ENCODE measurements around the gene GSTM5. TPM values are rescaled to one million over a fixed set of nuclear protein-coding genes. Genes with fewer than 3 reads are reported as not detected.
"Not testable (repeated sequence)": the region's sequence is repeated elsewhere in the genome, so short reads cannot be mapped to it uniquely, and the experiment has no call there.

The GSTM5 gene
- total RNA-seq (2022) (not detected in 2 replicates), Bru-seq, nascent RNA (not detected), BruChase-seq, experiment 1, labeled RNA remaining after a 6-hour chase (not detected), BruChase-seq, experiment 2, labeled RNA remaining after a 2-hour chase (not detected)
- long read RNA-seq: 0 reads

- H3K36me3 Mint-ChIP-seq (ENCODE audit: insufficient read depth, unreplicated experiment); H3K27ac Mint-ChIP-seq (ENCODE audit: low read depth, unreplicated experiment); H3K4me1 Mint-ChIP-seq (ENCODE audit: insufficient read depth, unreplicated experiment); H3K27me3 Mint-ChIP-seq (ENCODE audit: insufficient read depth, unreplicated experiment); intact Hi-C loops (cut with micrococcal nuclease); BruUV-seq (replicated peaks); DNase-seq (ENCODE audit: unreplicated experiment); H3K4me3 Mint-ChIP-seq (ENCODE audit: unreplicated experiment): not testable (repeated sequence)
- ChIA-PET POLR2A (interaction anchor here (0.6 kb wide), 1 partner anchor 58 kb away, joined by 3 read pairs; no protein-coding TSS in a partner anchor), CTCF (interaction anchor here (1.0 kb wide), 1 partner anchor 62 kb away, joined by 4 read pairs; no protein-coding TSS in a partner anchor)
- peaks cover 18% of the 10 kb centered on the region for H3K9me3 Mint-ChIP-seq (ENCODE audit: unreplicated experiment)
Measured at GRCh38 chr1:109711593-109712320, at the start of gene GSTM5. TSS of gene GSTM5 (plus strand) at chr1:109712251. CDS start at chr1:109712313, 62 bp downstream.

- CTCF ChIA-PET: interaction anchor here (0.6 kb wide), 1 partner anchor 28 kb away, joined by 3 read pairs; no protein-coding TSS in a partner anchor
- POLR2A ChIA-PET: no interaction called here
- no peak for TF ChIP-seq CTCF (IDR thresholded peaks at IDR 0.05; ENCODE audit: unreplicated experiment)
- Mint-ChIP-seq H3K27me3 (ENCODE audit: insufficient read depth, unreplicated experiment) (no peaks in the 10 kb centered on the region), H3K36me3 (ENCODE audit: insufficient read depth, unreplicated experiment) (no peaks in the 10 kb centered on the region), H3K4me3 (ENCODE audit: unreplicated experiment) (no peak overlapping the region), H3K9me3 (ENCODE audit: unreplicated experiment) (no peaks in the 10 kb centered on the region), H3K27ac (ENCODE audit: low read depth, unreplicated experiment) (no peak overlapping the region), H3K4me1 (ENCODE audit: insufficient read depth, unreplicated experiment) (no peaks in the 10 kb centered on the region)
- intact Hi-C loops (cut with micrococcal nuclease): no loop called here
- no peak for DNase-seq (ENCODE audit: unreplicated experiment)
- BruUV-seq (replicated peaks): no TSS peak
Measured at GRCh38 chr1:109664671-109665070, 47.4 kb upstream of the GSTM5 start.

GRCh38 chr1:109667452-109668122, 44.5 kb upstream of the GSTM5 start, which contains the start of gene GSTM2:
TSS of gene GSTM2 (plus strand) at chr1:109668057. CDS start at chr1:109668116, 59 bp downstream.
- TF ChIP-seq CTCF (IDR thresholded peaks at IDR 0.05; ENCODE audit: unreplicated experiment): no peak
- Mint-ChIP-seq H3K4me3 (ENCODE audit: unreplicated experiment) (no peak within 1 kb of the TSS), H3K27ac (ENCODE audit: low read depth, unreplicated experiment) (no peak within 1 kb of the TSS), H3K36me3 (ENCODE audit: insufficient read depth, unreplicated experiment) (no peaks in the 10 kb centered on the region), H3K9me3 (ENCODE audit: unreplicated experiment) (no peaks in the 10 kb centered on the region), H3K4me1 (ENCODE audit: insufficient read depth, unreplicated experiment) (no peaks in the 10 kb centered on the region), H3K27me3 (ENCODE audit: insufficient read depth, unreplicated experiment) (no peaks in the 10 kb centered on the region)
- ChIA-PET CTCF (no interaction called here), POLR2A (no interaction called here)
- DNase-seq (ENCODE audit: unreplicated experiment): no peak
- intact Hi-C loops (cut with micrococcal nuclease): no loop called here
- BruUV-seq (replicated peaks): no TSS peak

- no peak overlapping the region for H3K4me3 Mint-ChIP-seq (ENCODE audit: unreplicated experiment)
- BruUV-seq (replicated peaks): no TSS peak
- no peaks in the 10 kb centered on the region for H3K9me3 Mint-ChIP-seq (ENCODE audit: unreplicated experiment)
- no peaks in the 10 kb centered on the region for H3K27me3 Mint-ChIP-seq (ENCODE audit: insufficient read depth, unreplicated experiment)
- no peak overlapping the region for H3K27ac Mint-ChIP-seq (ENCODE audit: low read depth, unreplicated experiment)
- TF ChIP-seq CTCF (IDR thresholded peaks at IDR 0.05; ENCODE audit: unreplicated experiment): no peak
- POLR2A ChIA-PET: no interaction called here
- no peaks in the 10 kb centered on the region for H3K4me1 Mint-ChIP-seq (ENCODE audit: insufficient read depth, unreplicated experiment)
- intact Hi-C loops (cut with micrococcal nuclease): no loop called here
- CTCF ChIA-PET: interaction anchor here (1.2 kb wide), 1 partner anchor 107 kb away, joined by 3 read pairs; no protein-coding TSS in a partner anchor
- no peak for DNase-seq (ENCODE audit: unreplicated experiment)
- no peaks in the 10 kb centered on the region for H3K36me3 Mint-ChIP-seq (ENCODE audit: insufficient read depth, unreplicated experiment)
Measured at GRCh38 chr1:109668123-109668775, 43.8 kb upstream of the GSTM5 start.
